CD14-positive monocyte (primary cell): ENCODE results near the gene THAP12. TPM values are rescaled to one million over a fixed set of nuclear protein-coding genes. Genes with fewer than 3 reads are reported as not detected.

Source experiments
- DNase-seq, 3 donors: peaks; one replicate each; pipeline ENCODE4 v3.0.0-alpha.2; 2011 to 2022
- H2AFZ ChIP-seq: 2 replicates; pipeline ENCODE4 v1.6.0; 2012; ENCODE audit warnings: mild to moderate bottlenecking, low read depth, low read length, inconsistent platforms; ENCODE audit not compliant: insufficient read depth, poor library complexity, severe bottlenecking
- H3K27ac ChIP-seq, 2 donors: 1 replicate in 1 of 2; 2 replicates in 1 of 2; pipeline ENCODE4 v1.5.1; 2012 to 2013; ENCODE audit warnings: low read length in 2 of 2, control low read depth in 1 of 2, inconsistent platforms in 1 of 2, low read depth in 1 of 2, mild to moderate bottlenecking in 1 of 2
- H3K27me3 ChIP-seq, 2 donors: one replicate each; pipeline versions ENCODE4 v1.6.0 to v1.6.1; 2011 to 2013; ENCODE audit warnings: low read length in 2 of 2; ENCODE audit not compliant: control insufficient read depth in 2 of 2, insufficient read depth in 2 of 2
- H3K36me3 ChIP-seq, 2 donors: replicated peaks in 1 of 2; 1 replicate in 1 of 2; 2 replicates in 1 of 2; pipeline versions ENCODE4 v1.5.1 to v1.6.1; 2012 to 2013; ENCODE audit warnings: low read length in 2 of 2, control low read depth in 1 of 2, inconsistent platforms in 1 of 2, mild to moderate bottlenecking in 1 of 2; ENCODE audit not compliant: insufficient read depth in 2 of 2, control insufficient read depth in 1 of 2
- H3K4me1 ChIP-seq, 2 donors: 1 replicate in 1 of 2; 2 replicates in 1 of 2; pipeline versions ENCODE4 v1.5.1 to v1.6.1; 2012 to 2013; ENCODE audit warnings: low read length in 2 of 2, control low read depth in 1 of 2, inconsistent platforms in 1 of 2, mild to moderate bottlenecking in 1 of 2, moderate library complexity in 1 of 2; ENCODE audit not compliant: insufficient read depth in 2 of 2, control insufficient read depth in 1 of 2
- H3K4me2 ChIP-seq: replicated peaks from 2 replicates; pipeline ENCODE3; 2012; ENCODE audit warnings: low read length, moderate library complexity, mild to moderate bottlenecking; ENCODE audit not compliant: poor library complexity, severe bottlenecking; ENCODE audit errors: extremely low read depth
- H3K4me3 ChIP-seq, 3 experiments: fragments of 200-600 bp in 1 of 3; sonication (generic) in 1 of 3; replicated peaks in 1 of 3; 1 replicate in 2 of 3; 2 replicates in 1 of 3; pipeline ENCODE4 v1.5.1; 2011 to 2013; ENCODE audit warnings: low read length in 3 of 3, mild to moderate bottlenecking in 3 of 3, control low read depth in 2 of 3, low read depth in 2 of 3, inconsistent platforms in 1 of 3, moderate library complexity in 1 of 3
- H3K79me2 ChIP-seq: 2 replicates; pipeline ENCODE4 v1.6.0; 2012; ENCODE audit warnings: mild to moderate bottlenecking, control low read depth, inconsistent platforms, low read length, moderate library complexity; ENCODE audit not compliant: insufficient read depth
- H3K9ac ChIP-seq: 2 replicates; pipeline ENCODE4 v1.6.0; 2017; ENCODE audit warnings: low read length, mild to moderate bottlenecking; ENCODE audit not compliant: insufficient read depth, poor library complexity, severe bottlenecking
- H3K9me3 ChIP-seq, 2 donors: replicated peaks in 1 of 2; 1 replicate in 1 of 2; 2 replicates in 1 of 2; pipeline versions ENCODE4 v1.5.1 to v1.6.1; 2012 to 2013; ENCODE audit warnings: low read length in 2 of 2, control low read depth in 1 of 2; ENCODE audit not compliant: control insufficient read depth in 1 of 2, insufficient read depth in 1 of 2
- H4K20me1 ChIP-seq: 2 replicates; pipeline ENCODE4 v1.6.0; 2012; ENCODE audit warnings: mild to moderate bottlenecking, low read length, control low read depth, moderate library complexity; ENCODE audit not compliant: insufficient read depth
- H3K27ac Mint-ChIP-seq, 7 donors: one replicate each; pipeline ENCODE4 v1.8.0; 2020; ENCODE audit warnings: mild to moderate bottlenecking in 7 of 7, mixed read lengths in 7 of 7, moderate library complexity in 6 of 7, inconsistent platforms in 2 of 7
- H3K27me3 Mint-ChIP-seq, 3 donors: one replicate each; pipeline ENCODE4 v1.8.0; 2021 to 2022; ENCODE audit warnings: low read depth in 3 of 3, mild to moderate bottlenecking in 3 of 3, mixed read lengths in 3 of 3, moderate library complexity in 3 of 3, inconsistent platforms in 1 of 3
- H3K36me3 Mint-ChIP-seq, 2 donors: one replicate each; pipeline ENCODE4 v1.8.0; 2020; ENCODE audit warnings: mixed read lengths in 2 of 2, inconsistent platforms in 1 of 2, mild to moderate bottlenecking in 1 of 2
- H3K4me1 Mint-ChIP-seq: one replicate; pipeline ENCODE4 v1.8.0; 2020; ENCODE audit warnings: mild to moderate bottlenecking, mixed read lengths
- H3K4me3 Mint-ChIP-seq, 2 donors: one replicate each; pipeline ENCODE4 v1.8.0; 2020; ENCODE audit warnings: mild to moderate bottlenecking in 2 of 2, mixed read lengths in 2 of 2, moderate library complexity in 1 of 2
- H3K9me3 Mint-ChIP-seq, 7 donors: one replicate each; pipeline ENCODE4 v1.8.0; 2020 to 2022; ENCODE audit warnings: mixed read lengths in 7 of 7, mild to moderate bottlenecking in 6 of 7, moderate library complexity in 6 of 7, inconsistent platforms in 2 of 7
- CTCF ChIP-seq: fragments of 200-600 bp; IDR thresholded peaks from one replicate; pipeline ENCODE4 v1.8.0; 2022; ENCODE audit warnings: antibody characterized with exemption, mild to moderate bottlenecking
- WGBS: methylation state at CpG from one replicate; pipeline ENCODE4 v1.1.5; 2013; ENCODE audit warnings: missing lambda C conversion rate; ENCODE audit not compliant: insufficient coverage; 5-methylcytosine and 5-hydroxymethylcytosine counted together
- intact Hi-C, 2 donors: fragments of 100-400 bp; cut with micrococcal nuclease; formaldehyde crosslinking; loops; one replicate each; pipeline versions ENCODE4 v1.15.0 to v1.15.1; 2023
- polyA plus RNA-seq, 3 donors: library from polyadenylated mRNA; depleted of rRNA in 1 of 3; unstranded in 2 of 3; stranded (reverse) in 1 of 3; fragments of 300-500 nt in 2 of 3; fragments of >200 nt in 1 of 3; fragmentation: Illumina TruSeq in 2 of 3; gene quantifications; 1 replicate in 2 of 3; 2 replicates in 1 of 3; pipeline ENCODE4 v1.2.3, GENCODE V29; 2012 to 2021

Gene THAP12
- polyA plus RNA-seq, 3 donors = 18.3 to 22.5 (median 20.0) TPM

DNA sequence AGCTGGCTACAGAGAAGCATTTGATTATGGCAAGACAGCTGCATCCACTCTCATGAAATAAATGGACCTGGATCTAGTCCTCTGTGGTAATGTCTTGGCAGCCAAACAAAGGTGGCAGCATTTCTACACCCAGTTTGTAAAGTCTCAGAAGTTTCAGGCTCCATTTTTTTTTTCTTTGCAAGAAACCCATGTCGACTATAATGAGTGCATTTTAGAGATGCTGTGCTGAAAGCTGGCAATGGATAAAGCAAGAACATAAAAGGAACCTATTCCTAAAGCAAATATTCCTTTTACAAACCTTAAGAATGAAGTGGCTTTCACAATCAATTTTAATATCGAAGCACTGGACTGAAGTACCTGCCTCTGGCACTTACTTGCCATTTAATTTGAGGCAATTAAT is 33.5 kb downstream of the THAP12 start:
- WGBS = no CpG with 5 or more reads among the region's 2 CpGs
- H3K9me3 ChIP-seq = no peaks in the 10 kb centered on the region
- H3K9me3 Mint-ChIP-seq = peaks cover 0 to 1% (median 0%) of the 10 kb centered on the region in 7 donors

GRCh38 chr11:76339221-76339620 is 41.7 kb downstream of the THAP12 start:
- no peak for TF ChIP-seq CTCF
- peaks cover 7 to 13% of the 10 kb centered on the region in 2 donors for H3K36me3 Mint-ChIP-seq
- peak; percentile 77 to 88 (median 81) for DNase-seq
- Histone ChIP-seq H3K36me3 (no peaks in the 10 kb centered on the region), H3K27ac (peak overlapping the region; percentile 83 to 86), H3K4me2 (peak overlapping the region; percentile 48), H3K4me1 (peaks cover 51 to 52% of the 10 kb centered on the region in 2 donors), H3K4me3 (peak overlapping the region in 1 of 3 experiments; percentile 23), H3K27me3 (no peaks in the 10 kb centered on the region), H4K20me1 (no peaks in the 10 kb centered on the region), H3K9ac (no peak overlapping the region), H3K79me2 (no peaks in the 10 kb centered on the region), H3K9me3 (peaks cover 11% of the 10 kb centered on the region in 2 donors), H2AFZ (peak overlapping the region; percentile 77)
- peak overlapping the region in 1 of 2 donors; percentile 71 for H3K4me3 Mint-ChIP-seq
- intact Hi-C loops = loop anchor here in 1 of 2 donors (5.0 kb wide), 1 partner anchor 43 kb away; the partner anchor contains the start of genes GVQW3 and THAP12
- WGBS = 0% methylated on average over 5 of the region's 6 CpGs
- peaks cover 5 to 14% (median 13%) of the 10 kb centered on the region in 3 donors for H3K27me3 Mint-ChIP-seq
- H3K27ac Mint-ChIP-seq = peak overlapping the region; percentile 88 to 94 (median 91)
- H3K9me3 Mint-ChIP-seq = peaks cover 8 to 16% (median 14%) of the 10 kb centered on the region in 7 donors
- peaks cover 48% of the 10 kb centered on the region for H3K4me1 Mint-ChIP-seq

More for the DNA sequence above, 33.5 kb downstream of the THAP12 start:
- TF ChIP-seq CTCF = no peak
- H3K27me3 ChIP-seq = no peaks in the 10 kb centered on the region
- H4K20me1 ChIP-seq = no peaks in the 10 kb centered on the region
- H3K27ac ChIP-seq = no peak overlapping the region
- DNase-seq = no peak
- H3K4me1 ChIP-seq = no peaks in the 10 kb centered on the region
- H3K4me3 ChIP-seq = no peak overlapping the region
- H2AFZ ChIP-seq = no peak overlapping the region
- H3K9ac ChIP-seq = no peak overlapping the region
- intact Hi-C loops = no loop called here
- peaks cover 15 to 34% of the 10 kb centered on the region in 2 donors for H3K36me3 ChIP-seq
- Mint-ChIP-seq H3K36me3 (peaks cover 37 to 42% of the 10 kb centered on the region in 2 donors), H3K4me1 (no peaks in the 10 kb centered on the region), H3K27me3 (peaks cover 5 to 12% (median 12%) of the 10 kb centered on the region in 3 donors), H3K27ac (no peak overlapping the region), H3K4me3 (no peak overlapping the region)
- H3K4me2 ChIP-seq = no peak overlapping the region
- H3K79me2 ChIP-seq = no peaks in the 10 kb centered on the region
